Astrocyte (in vitro differentiated cells and primary cell): ENCODE measurements around the gene NIP7.

ENCODE experiments used
- CTCF ChIP-seq: IDR thresholded peaks from 2 replicates; pipeline ENCODE4 v1.5.1; 2011; ENCODE audit warnings: low read depth, mild to moderate bottlenecking, inconsistent platforms, low read length, moderate library complexity; ENCODE audit not compliant: insufficient read depth
- EZH2 ChIP-seq: IDR thresholded peaks from 2 replicates; pipeline ENCODE4 v1.6.1; 2012; ENCODE audit warnings: mild to moderate bottlenecking, low read length, inconsistent platforms; ENCODE audit not compliant: insufficient read depth

- TF ChIP-seq CTCF (no peak), EZH2 (no peak)
Observed at GRCh38 chr16:69386596-69386995, 47.0 kb downstream of the NIP7 start.
